Cerebellar nuclear complex (tissue), 1 donor: ENCODE data around the gene ADARB2.

ENCODE experiments used
- DNase-seq, 2 experiments: peaks; one replicate each; lab custom pipeline; 2025; lab: John Stamatoyannopoulos, UW

The ADARB2 gene

DNA sequence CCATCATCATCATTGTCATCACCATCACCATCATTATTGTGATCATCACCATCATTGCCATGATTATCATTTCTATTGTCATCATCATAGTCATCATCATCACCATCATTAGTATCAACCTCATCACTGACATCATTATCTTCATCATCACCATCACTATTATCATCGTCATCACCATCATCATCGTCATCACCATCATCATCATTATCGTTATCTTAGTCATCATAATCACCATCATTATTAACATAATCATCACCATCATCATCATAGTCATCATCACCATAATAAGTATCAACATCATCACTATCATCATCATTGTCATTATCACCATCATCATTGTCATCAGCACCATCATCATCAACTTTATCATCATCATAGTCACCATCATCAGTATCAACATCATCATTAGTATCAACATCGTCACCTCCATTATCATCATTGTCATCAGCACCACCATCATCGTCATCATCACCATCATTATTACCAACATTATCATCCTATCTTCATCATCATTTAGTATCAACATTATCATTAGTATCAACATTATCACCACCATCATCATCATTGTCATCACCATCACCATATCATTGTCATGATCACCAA lies 241.3 kb downstream of the ADARB2 start:
- DNase-seq = no peak

- DNase-seq = no peak
These were observed 244.7 kb downstream of the ADARB2 start for GRCh38 chr10:1492641-1493040.

- DNase-seq = no peak
These were observed 245.4 kb downstream of the ADARB2 start for GRCh38 chr10:1491901-1492300.

DNA sequence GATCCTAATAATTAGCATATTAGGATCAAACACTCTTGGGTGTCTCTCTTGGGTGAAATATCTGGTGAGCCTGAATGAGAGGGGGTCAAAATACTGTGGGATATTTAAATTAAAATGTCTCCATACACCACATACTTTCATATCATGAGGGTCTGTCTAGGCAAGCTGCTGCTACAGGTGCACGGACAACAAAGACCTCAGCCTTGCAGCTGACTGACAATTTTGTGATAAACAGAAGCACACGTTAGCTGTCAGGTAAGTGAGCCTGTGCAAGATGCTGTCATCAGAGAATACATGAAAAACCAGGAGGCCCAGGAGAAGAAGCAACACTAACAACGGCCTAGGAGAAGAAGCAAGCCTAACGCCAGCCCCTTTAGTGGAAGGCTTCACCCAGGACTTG lies 247.5 kb downstream of the ADARB2 start:
- no peak for DNase-seq

DNA sequence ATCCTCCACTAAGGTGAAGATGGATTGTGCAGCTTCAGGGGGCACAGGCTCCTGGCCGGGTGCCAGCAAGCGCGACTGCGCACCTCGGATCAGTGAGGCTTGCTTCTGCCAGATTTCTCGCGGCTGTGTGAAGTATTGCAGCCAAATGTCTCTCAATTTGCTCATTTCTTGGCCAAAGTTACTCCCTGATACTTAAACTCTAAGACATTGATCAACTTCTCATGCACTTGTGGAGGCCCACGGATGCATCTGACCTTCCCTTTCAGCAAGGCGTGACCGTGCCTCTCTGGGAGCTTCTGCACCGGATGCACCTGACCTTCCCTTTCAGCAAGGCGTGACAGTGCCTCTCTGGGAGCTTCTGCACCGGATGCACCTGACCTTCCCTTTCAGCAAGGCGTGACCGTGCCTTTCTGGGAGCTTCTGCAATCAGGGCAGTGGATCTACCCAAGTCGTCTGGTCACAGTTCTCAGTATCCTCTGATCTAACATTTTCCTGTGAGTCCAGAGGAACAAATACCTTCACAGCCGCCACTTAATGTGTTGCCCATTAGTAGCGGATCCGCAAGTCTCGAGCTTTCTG lies 248.3 kb downstream of the ADARB2 start:
- DNase-seq = no peak

DNA sequence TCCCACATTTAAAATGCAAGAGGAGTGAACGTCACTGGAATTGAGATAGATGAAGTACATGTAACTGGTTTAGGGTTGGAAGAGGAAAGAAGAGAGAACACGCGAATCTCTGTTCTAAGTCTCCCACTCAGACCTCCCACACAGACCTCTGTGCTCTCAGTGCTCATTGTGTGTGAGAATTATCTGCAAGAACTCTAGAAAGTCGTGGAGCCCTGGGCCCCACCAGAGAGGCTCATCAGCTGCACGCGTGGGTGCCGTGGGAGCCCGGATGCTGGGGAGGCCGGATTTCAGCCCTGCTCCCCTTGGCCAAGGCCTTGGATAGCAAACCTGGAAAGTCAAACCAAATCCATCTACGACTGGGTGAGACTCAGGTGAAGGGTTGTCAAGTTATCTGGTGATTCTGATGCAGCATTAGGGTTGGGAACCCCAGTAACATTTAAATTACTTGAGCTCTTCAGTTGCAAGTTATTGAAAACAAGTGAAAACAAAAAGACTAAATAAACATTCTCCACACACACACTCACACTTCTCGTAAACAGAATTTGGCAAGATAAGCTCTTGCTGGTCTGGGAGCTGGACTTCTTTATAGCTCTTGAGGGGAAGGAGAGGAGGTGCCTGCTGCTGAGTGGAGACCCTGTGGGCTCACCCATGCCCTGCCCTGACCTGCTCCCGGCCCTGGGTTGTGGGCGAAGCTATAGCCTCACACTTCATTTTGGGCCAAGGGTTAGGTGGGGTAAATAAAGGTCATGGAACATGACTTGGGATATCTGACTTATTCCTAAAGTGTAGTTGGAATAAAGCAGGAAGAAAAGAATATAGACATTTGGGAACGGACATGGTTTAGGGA lies 250.3 kb downstream of the ADARB2 start:
- DNase-seq = no peak

- DNase-seq = no peak
These were observed 252.0 kb downstream of the ADARB2 start for GRCh38 chr10:1485357-1485756.

GRCh38 chr10:1483826-1484225 lies 253.5 kb downstream of the ADARB2 start:
- DNase-seq = no peak

GRCh38 chr10:1483246-1483645 lies 254.1 kb downstream of the ADARB2 start:
- no peak for DNase-seq

DNA sequence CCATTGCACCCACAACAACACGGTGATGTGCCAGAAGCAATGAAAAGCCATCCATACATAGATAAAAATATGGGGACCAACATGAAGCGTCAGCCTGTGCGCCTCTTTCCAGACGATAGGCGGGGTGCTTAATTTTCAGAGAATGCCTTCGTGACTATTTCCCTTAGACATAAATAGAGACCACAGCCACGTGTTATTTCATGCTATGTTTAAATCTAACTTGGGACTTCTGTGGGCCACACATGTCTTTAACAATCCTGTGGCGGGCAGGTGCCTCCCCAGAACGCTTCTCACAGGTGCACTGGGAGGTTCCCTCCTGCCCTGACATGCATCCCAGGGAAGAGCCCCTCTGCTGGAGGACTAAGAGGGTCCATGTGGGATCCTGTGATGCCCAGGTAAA lies 259.7 kb downstream of the ADARB2 start:
- DNase-seq = no peak

GRCh38 chr10:1476455-1476803 lies 260.9 kb downstream of the ADARB2 start:
- DNase-seq = no peak

DNA sequence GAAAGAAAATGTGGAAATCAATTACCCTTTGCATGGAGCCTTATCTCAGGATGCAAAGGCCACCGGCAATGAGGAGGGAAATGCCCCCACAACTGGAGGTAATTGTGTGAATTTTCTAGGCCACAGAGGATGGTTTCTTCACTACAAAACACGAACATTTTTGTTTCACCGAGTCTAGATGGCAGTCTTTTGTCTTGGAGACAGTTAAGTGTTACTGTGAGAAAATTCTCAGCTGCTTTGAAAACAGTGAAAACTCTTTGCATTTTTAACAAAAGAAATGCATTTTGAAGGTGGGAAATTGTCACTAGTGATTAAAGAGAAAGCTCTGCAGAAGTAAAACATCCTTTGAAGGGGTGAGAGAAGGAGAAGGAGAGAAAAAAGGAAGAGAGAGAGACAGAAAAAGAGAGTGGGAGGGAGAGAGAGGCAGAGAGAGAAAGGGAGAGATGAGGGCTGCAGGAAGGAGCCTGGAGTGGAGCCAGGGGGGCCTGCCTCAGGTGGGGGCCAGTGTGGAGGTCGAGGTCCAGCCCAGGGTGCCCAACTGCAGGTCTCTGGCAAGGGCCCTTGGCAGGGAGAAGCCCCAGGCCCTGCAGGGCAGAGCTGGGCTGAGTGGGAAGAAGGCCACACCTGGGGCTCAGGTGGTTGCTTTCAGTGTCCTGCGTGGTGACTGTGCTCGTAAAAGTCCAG lies 261.4 kb downstream of the ADARB2 start:
- DNase-seq = no peak

- DNase-seq = no peak
These were observed 262.2 kb downstream of the ADARB2 start for GRCh38 chr10:1475098-1475591.

DNA sequence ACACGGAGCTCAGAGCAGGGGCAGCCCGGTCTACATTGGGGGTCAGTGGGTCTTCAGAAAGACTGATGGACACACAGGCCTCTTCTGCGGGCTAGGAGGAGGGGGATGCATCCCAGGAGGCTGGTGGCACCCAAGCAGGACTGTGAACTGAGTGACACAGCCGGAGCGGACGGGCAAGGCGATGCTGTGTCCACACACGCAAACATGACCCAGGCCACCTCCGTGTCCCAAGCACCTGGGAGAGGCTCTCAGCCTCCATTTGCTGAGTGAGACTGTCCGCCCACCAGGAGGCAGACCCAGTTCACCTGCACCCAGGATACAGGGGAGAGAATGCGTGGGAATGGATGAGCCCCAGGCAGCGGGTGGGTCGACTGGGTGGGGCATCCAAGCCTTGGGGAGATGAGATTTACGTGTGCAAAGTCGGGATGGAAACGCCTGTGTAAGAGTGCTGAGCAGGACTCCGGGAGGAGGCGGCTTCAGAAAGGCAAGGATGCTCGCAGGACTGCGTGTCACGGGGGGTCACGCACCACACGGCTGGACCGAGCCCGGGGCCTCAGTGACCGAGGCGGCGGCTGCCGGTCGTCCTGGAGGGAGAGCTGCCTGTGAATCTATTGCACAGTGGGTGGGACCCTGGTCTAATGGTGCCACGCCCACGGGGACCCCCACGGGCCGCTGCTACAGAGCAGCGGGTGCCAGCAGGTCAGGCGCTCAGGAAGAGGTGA lies 262.8 kb downstream of the ADARB2 start:
- DNase-seq = no peak

- DNase-seq = no peak
These were observed 263.5 kb downstream of the ADARB2 start for GRCh38 chr10:1473874-1474273.

- DNase-seq = no peak
These were observed 265.0 kb downstream of the ADARB2 start for GRCh38 chr10:1472178-1472958.

DNA sequence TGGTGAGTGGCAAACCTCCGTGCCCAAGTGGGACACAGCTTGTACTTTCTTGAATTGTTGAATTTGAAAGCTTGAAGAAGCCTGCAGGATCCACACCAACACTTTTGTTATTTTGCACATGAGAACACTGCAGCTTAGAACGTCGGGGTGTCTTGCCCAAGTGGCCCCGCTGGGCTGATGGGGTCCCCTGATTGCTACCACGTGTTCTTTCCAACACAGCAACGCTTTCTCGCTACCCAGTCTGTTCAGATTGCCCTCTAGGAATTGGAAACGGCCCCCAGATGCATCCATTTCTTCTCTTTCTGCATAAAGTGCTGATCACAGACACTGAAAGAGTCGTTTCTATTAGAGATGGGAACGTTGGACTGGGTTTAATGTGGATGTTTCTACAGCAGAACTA lies 268.5 kb downstream of the ADARB2 start:
- no peak for DNase-seq

DNA sequence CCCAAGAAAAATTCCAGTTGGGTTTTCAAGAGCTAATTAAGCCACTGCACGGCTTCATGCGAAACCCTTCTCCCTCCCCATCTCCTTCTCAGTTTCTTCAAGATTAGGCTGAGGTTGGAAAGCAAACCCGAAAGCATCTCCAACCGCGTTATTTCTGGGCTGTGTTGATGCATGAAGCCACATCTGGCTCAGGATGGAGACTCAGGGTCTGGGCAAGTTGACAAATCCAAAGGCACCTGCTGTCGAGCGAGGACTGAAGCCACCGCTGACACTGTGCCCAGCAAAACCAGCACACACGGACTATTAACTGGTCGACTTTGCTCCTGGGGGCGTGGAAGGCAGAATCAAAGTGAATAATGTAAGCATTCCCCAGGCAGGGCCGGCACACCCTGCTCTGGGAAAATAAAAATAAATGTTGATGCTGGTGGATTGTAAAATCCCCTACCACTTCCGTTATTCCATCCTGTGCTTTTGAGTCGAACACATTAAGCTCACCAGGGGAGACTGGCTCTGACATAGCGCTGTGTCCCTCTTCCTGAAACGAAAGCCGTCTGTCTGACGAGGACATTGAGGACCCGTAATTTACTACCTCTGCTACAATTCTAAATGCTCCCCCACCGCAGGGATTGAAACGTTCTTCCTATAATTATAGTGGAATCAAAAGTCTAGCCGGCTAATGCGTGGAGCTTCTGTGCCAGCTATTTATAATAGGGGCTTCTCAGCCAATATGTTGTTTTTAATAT lies 269.8 kb downstream of the ADARB2 start:
- DNase-seq = no peak

DNA sequence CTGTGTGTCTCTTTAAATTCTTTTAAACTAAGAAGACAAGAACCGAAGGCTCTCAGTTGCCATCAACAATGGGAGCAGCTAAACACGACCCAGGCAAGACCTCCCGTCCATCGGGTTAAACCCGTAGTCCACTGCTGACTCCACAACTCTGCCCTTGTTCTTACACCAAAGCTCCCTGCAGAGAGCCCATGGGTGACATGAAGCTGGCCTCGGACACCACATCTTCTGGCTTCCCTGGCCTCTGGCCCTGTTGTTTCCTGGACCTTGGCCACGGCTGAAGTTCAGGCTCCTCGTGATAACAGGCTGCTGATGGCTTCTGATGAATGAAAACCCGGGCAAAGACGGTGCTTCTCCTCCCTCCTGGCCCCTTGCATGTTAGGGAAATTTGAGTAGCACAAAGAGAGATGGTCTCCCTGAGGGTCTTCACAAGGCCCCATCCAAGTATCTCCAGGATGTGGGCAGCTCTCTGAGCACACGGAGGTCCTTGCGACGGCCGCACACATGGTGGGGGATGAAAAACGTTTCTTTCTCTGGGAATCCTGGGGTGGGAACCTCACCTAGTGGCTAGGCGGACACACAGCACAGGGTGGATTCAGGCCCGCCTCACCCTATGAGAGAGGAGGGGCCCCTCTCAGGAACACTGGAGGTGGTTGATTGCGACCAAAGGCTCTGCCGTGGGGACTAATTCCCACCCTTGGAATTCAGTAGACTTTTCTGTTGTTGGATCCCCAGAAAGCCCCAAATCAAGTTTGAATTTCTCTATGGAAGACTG lies 271.1 kb downstream of the ADARB2 start:
- DNase-seq = no peak
